K562 (cell line): ENCODE data around the gene TKTL1. TPM values are rescaled to one million over a fixed set of nuclear protein-coding genes. Genes with fewer than 3 reads are reported as not detected.

Experiments used
- ARID1B ChIP-seq: fragments of 450-650 bp; IDR thresholded peaks from 2 replicates; pipeline ENCODE4 v1.6.1; 2016; ENCODE audit warnings: antibody characterized with exemption, mild to moderate bottlenecking, inconsistent platforms
- DACH1 ChIP-seq: fragments of 450-650 bp; IDR thresholded peaks from 2 replicates; pipeline ENCODE4 v1.6.1; 2018; ENCODE audit not compliant: partially characterized antibody
- E2F3 ChIP-seq: fragments of 250-450 bp; sonication (Bioruptor Pico); IDR thresholded peaks from 2 replicates; pipeline ENCODE4 v1.4.0; 2020; ENCODE audit warnings: mild to moderate bottlenecking
- FOXP1 ChIP-seq: sonication (generic); formaldehyde crosslinking; IDR thresholded peaks from 2 replicates; pipeline ENCODE4 v1.8.0; 2022; ENCODE audit warnings: mild to moderate bottlenecking, missing genetic modification reagents
- HDAC8 ChIP-seq: fragments of 450-650 bp; IDR thresholded peaks from 2 replicates; pipeline ENCODE4 v1.6.1; 2016; ENCODE audit warnings: mild to moderate bottlenecking, missing genetic modification characterization, moderate library complexity, missing compliant biosample characterization
- KAT7 ChIP-seq: sonication (generic); formaldehyde crosslinking; IDR thresholded peaks from 2 replicates; pipeline ENCODE4 v1.8.0; 2022; ENCODE audit warnings: missing genetic modification reagents, mild to moderate bottlenecking, borderline replicate concordance
- NFATC3 ChIP-seq: fragments of 450-650 bp; IDR thresholded peaks from 2 replicates; pipeline ENCODE4 v1.6.1; 2017; ENCODE audit warnings: mild to moderate bottlenecking
- NFIC ChIP-seq: fragments of 450-650 bp; IDR thresholded peaks from 2 replicates; pipeline ENCODE4 v1.6.1; 2017; ENCODE audit warnings: mild to moderate bottlenecking, inconsistent platforms
- NR4A1 ChIP-seq, 2 experiments: fragments of 250-450 bp in 1 of 2; fragments of 450-650 bp in 1 of 2; sonication (Bioruptor Pico) in 1 of 2; IDR thresholded peaks; 2 replicates each; pipeline versions ENCODE4 v1.4.0 to v1.6.1; 2016 to 2020; ENCODE audit warnings: mild to moderate bottlenecking in 2 of 2, missing compliant biosample characterization in 1 of 2, missing genetic modification characterization in 1 of 2, moderate library complexity in 1 of 2
- PHF8 ChIP-seq: fragments of 200-600 bp; sonication (generic); IDR thresholded peaks from 2 replicates; pipeline ENCODE4 v1.6.1; 2012; ENCODE audit warnings: mixed run types, mild to moderate bottlenecking, inconsistent platforms, low read length, moderate library complexity, borderline replicate concordance
- POLR2A ChIP-seq: fragments of 450-650 bp; conservative IDR thresholded peaks from 2 replicates; pipeline ENCODE4 v1.6.1; 2016
- POLR3A ChIP-seq: IDR thresholded peaks from 2 replicates; pipeline ENCODE4 v1.6.1; 2011; ENCODE audit warnings: borderline replicate concordance, mild to moderate bottlenecking, moderate library complexity; ENCODE audit not compliant: insufficient read length, insufficient read depth; ENCODE audit errors: extremely low read depth
- RB1 ChIP-seq: fragments of 450-650 bp; IDR thresholded peaks from 2 replicates; pipeline ENCODE4 v1.6.1; 2017; ENCODE audit warnings: low read depth, mild to moderate bottlenecking
- SIX5 ChIP-seq, 2 experiments: IDR thresholded peaks; 2 replicates each; pipeline ENCODE4 v1.6.1; 2011; ENCODE audit warnings: low read length in 2 of 2, borderline replicate concordance in 1 of 2, low read depth in 1 of 2, mild to moderate bottlenecking in 1 of 2, moderate library complexity in 1 of 2; ENCODE audit not compliant: insufficient read depth in 1 of 2
- SP1 ChIP-seq: sonication (generic); formaldehyde crosslinking; IDR thresholded peaks from 2 replicates; pipeline ENCODE4 v1.8.1; 2022; ENCODE audit warnings: mild to moderate bottlenecking, missing genetic modification reagents
- SRSF9 ChIP-seq: fragments of 200-400 bp; formaldehyde crosslinking; IDR thresholded peaks from 2 replicates; pipeline ENCODE4 v1.6.1; 2017; ENCODE audit warnings: low read depth, low read length, borderline replicate concordance
- STAT5B ChIP-seq: fragments of 250-450 bp; sonication (Bioruptor Pico); IDR thresholded peaks from 2 replicates; pipeline ENCODE4 v1.8.0; 2021; ENCODE audit warnings: mild to moderate bottlenecking, inconsistent platforms
- TRIM28 ChIP-seq: fragments of 450-650 bp; IDR thresholded peaks from 2 replicates; pipeline ENCODE4 v1.6.1; 2017
- ZBTB17 ChIP-seq: fragments of 450-650 bp; formaldehyde crosslinking; IDR thresholded peaks from 2 replicates; pipeline ENCODE4 v1.4.0; 2020; ENCODE audit warnings: mild to moderate bottlenecking
- ZNF354B ChIP-seq: fragments of 250-450 bp; sonication (Bioruptor Pico); IDR thresholded peaks from 2 replicates; pipeline ENCODE4 v1.4.0; 2020
- ZNF79 ChIP-seq: fragments of 250-450 bp; sonication (Bioruptor Pico); IDR thresholded peaks from 2 replicates; pipeline ENCODE4 v1.4.0; 2020; ENCODE audit warnings: low read depth, mild to moderate bottlenecking, moderate library complexity
- polyA plus RNA-seq, 8 experiments: library from polyadenylated mRNA; depleted of rRNA in 4 of 8; stranded (reverse) in 5 of 8; unstranded in 3 of 8; fragments of >200 nt; fragmentation: Nextera tagmentation in 2 of 8; fragmentation: Illumina TruSeq in 1 of 8; extraction: Ambion mirVana in 2 of 8; extraction: Trizol in 1 of 8; gene quantifications; 2 replicates each; pipeline versions ENCODE4 v1.2.1 to v1.2.3, GENCODE V29; 2011 to 2014; ENCODE audit warnings: inconsistent platforms in 1 of 8, missing spikeins in 1 of 8
- total RNA-seq, 7 experiments: library from RNA; depleted of rRNA in 6 of 7; stranded (reverse); fragments of >200 nt in 6 of 7; fragmentation: Illumina TruSeq in 2 of 7; extraction: Trizol in 2 of 7; gene quantifications; 2 replicates each; pipeline versions ENCODE4 v1.2.1 to v1.2.3, GENCODE V29; 2011 to 2021; ENCODE audit warnings: low replicate concordance in 1 of 7
- TF ChIP-seq, protein P1 (sequence below): fragments of 450-650 bp; IDR thresholded peaks from 2 replicates; pipeline ENCODE4 v1.6.1; 2016; ENCODE audit warnings: low read depth, mild to moderate bottlenecking, moderate library complexity
- TF ChIP-seq, protein P2 (sequence below): fragments of 450-650 bp; IDR thresholded peaks from 2 replicates; pipeline ENCODE4 v1.7.0; 2016; ENCODE audit warnings: borderline replicate concordance
- TF ChIP-seq, protein P3 (sequence below): fragments of 450-650 bp; formaldehyde crosslinking; IDR thresholded peaks from 2 replicates; pipeline ENCODE4 v1.4.0; 2020; ENCODE audit warnings: mild to moderate bottlenecking, mixed read lengths
- TF ChIP-seq, protein P4 (sequence below): fragments of 450-650 bp; formaldehyde crosslinking; IDR thresholded peaks from 2 replicates; pipeline ENCODE4 v1.4.0; 2022; ENCODE audit warnings: missing genetic modification characterization

The TKTL1 gene
- total and polyA plus RNA-seq, 9 of the 15 experiments (the other 6 are each of a cell fraction or from before 2014, with no cell fraction given): 0.18 to 0.71 (median 0.38) TPM

DNA sequence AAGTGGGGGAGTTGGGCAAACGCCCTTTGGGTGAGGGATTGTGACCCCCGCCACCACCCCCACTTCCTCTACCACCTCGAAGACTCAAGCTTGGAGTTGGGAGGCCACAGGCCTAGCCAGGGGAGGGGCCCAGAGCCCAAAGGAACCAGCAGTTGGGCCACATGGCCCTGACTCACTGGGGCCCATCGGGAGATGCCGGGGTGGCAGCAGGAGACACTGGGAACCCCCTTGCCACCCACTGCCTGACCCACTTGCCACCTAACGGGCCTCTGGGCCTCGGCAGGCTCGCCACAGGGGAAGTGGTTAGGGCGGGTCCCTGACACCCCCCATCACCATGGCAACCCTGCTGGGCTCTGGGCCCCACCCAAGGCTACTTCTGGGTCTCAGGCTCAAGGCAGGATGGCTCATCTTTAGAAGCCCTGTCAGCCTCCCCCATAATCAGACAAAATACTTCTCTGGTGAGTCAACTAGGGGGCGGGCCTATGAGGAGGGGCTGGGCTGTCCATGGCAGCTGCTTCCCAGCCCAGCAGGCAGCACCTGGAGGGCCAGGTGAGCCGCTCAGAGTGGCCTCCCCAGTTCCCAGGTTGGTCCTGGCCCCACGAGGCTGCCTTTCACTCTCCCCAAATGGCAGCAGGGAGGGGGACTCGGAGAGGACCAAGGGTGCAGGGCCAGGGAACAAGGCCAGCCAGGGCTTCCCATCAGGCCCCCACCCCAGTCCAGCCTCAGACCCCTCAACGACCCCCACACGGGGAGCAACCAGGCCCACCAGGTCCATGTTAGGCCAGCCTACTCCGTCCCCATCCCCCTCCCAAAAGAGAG is 73.2 kb downstream of the TKTL1 start (continued):
- TF ChIP-seq TRIM28 (no peak), DACH1 (no peak), ZBTB17 (CRISPR knock-in tag) (no peak), E2F3 (no peak), POLR3A (no peak), NFATC3 (no peak), NFIC (no peak), NR4A1 (CRISPR knock-in tag; IDR thresholded peaks at IDR 0.05) (no peak), NR4A1 (tag; IDR thresholded peaks at IDR 0.05) (no peak), PHF8 (no peak), POLR2A (peak; percentile 59), ARID1B (peak; percentile 62), SP1 (CRISPR knock-in tag) (peak; percentile 46; the same call in 1 of the 2 replicates), ZNF354B (CRISPR knock-in tag) (no peak), SIX5 (IDR thresholded peaks at IDR 0.05; ENCODE audit: borderline replicate concordance in 1 of 2, insufficient read depth in 1 of 2, low read depth in 1 of 2, low read length in 2 of 2) (no peak), HDAC8 (tag) (no peak), ZNF79 (CRISPR knock-in tag) (no peak), STAT5B (CRISPR knock-in tag) (no peak), RB1 (peak; percentile 40; the same call in 1 of the 2 replicates), SRSF9 (no peak), FOXP1 (CRISPR knock-in tag) (no peak), KAT7 (CRISPR knock-in tag) (peak; percentile 9; the same call in 1 of the 2 replicates)
- TF ChIP-seq, protein P1, sequence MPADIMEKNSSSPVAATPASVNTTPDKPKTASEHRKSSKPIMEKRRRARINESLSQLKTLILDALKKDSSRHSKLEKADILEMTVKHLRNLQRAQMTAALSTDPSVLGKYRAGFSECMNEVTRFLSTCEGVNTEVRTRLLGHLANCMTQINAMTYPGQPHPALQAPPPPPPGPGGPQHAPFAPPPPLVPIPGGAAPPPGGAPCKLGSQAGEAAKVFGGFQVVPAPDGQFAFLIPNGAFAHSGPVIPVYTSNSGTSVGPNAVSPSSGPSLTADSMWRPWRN: no peak
- TF ChIP-seq, protein P2, sequence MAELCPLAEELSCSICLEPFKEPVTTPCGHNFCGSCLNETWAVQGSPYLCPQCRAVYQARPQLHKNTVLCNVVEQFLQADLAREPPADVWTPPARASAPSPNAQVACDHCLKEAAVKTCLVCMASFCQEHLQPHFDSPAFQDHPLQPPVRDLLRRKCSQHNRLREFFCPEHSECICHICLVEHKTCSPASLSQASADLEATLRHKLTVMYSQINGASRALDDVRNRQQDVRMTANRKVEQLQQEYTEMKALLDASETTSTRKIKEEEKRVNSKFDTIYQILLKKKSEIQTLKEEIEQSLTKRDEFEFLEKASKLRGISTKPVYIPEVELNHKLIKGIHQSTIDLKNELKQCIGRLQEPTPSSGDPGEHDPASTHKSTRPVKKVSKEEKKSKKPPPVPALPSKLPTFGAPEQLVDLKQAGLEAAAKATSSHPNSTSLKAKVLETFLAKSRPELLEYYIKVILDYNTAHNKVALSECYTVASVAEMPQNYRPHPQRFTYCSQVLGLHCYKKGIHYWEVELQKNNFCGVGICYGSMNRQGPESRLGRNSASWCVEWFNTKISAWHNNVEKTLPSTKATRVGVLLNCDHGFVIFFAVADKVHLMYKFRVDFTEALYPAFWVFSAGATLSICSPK: no peak
- TF ChIP-seq, protein P3, sequence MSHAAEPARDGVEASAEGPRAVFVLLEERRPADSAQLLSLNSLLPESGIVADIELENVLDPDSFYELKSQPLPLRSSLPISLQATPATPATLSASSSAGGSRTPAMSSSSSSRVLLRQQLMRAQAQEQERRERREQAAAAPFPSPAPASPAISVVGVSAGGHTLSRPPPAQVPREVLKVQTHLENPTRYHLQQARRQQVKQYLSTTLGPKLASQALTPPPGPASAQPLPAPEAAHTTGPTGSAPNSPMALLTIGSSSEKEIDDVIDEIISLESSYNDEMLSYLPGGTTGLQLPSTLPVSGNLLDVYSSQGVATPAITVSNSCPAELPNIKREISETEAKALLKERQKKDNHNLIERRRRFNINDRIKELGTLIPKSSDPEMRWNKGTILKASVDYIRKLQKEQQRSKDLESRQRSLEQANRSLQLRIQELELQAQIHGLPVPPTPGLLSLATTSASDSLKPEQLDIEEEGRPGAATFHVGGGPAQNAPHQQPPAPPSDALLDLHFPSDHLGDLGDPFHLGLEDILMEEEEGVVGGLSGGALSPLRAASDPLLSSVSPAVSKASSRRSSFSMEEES (CRISPR knock-in tag): no peak
- TF ChIP-seq, protein P4, sequence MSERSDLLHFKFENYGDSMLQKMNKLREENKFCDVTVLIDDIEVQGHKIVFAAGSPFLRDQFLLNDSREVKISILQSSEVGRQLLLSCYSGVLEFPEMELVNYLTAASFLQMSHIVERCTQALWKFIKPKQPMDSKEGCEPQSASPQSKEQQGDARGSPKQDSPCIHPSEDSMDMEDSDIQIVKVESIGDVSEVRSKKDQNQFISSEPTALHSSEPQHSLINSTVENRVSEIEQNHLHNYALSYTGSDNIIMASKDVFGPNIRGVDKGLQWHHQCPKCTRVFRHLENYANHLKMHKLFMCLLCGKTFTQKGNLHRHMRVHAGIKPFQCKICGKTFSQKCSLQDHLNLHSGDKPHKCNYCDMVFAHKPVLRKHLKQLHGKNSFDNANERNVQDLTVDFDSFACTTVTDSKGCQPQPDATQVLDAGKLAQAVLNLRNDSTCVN (CRISPR knock-in tag): no peak
